Hematopoietic multipotent progenitor cell treated with erythropoietin and hydrocortisone succinate and interleukin-3 and kit ligand, for 4 days (in vitro differentiated cells): Measurements from ENCODE around the gene LILRA5.
"Not testable (repeated sequence)": the region's sequence is repeated elsewhere in the genome, so short reads cannot be mapped to it uniquely, and the experiment has no call there.

Experiments used
- DNase-seq: peaks from one replicate; pipeline ENCODE4 v3.0.0-alpha.2; 2015

The LILRA5 gene

GRCh38 chr19:54333586-54334298 is 20.8 kb upstream of the LILRA5 start:
- DNase-seq: no peak

- no peak for DNase-seq
These were observed 19.2 kb upstream of the LILRA5 start for GRCh38 chr19:54332149-54332548.

GRCh38 chr19:54331626-54332025 is 18.7 kb upstream of the LILRA5 start:
- no peak for DNase-seq

GRCh38 chr19:54329476-54330165 is 16.7 kb upstream of the LILRA5 start:
- DNase-seq: no peak

GRCh38 chr19:54328781-54329180 is 15.8 kb upstream of the LILRA5 start:
- DNase-seq: not testable (repeated sequence)

GRCh38 chr19:54325631-54326030 is 12.7 kb upstream of the LILRA5 start:
- DNase-seq: no peak

- DNase-seq: peak; percentile 79
These were observed 12.2 kb upstream of the LILRA5 start for GRCh38 chr19:54325194-54325621.

- no peak for DNase-seq
These were observed 11.1 kb upstream of the LILRA5 start for GRCh38 chr19:54324071-54324470.

GRCh38 chr19:54322934-54323333 is 10.0 kb upstream of the LILRA5 start:
- not testable (repeated sequence) for DNase-seq

- DNase-seq: not testable (repeated sequence)
These were observed 9.3 kb upstream of the LILRA5 start for GRCh38 chr19:54322295-54322694.

GRCh38 chr19:54319892-54320670 is 7.1 kb upstream of the LILRA5 start:
- DNase-seq: no peak

- peak; percentile 57 for DNase-seq
These were observed 6.1 kb upstream of the LILRA5 start for GRCh38 chr19:54319049-54319448.

GRCh38 chr19:54317965-54318240 is 4.9 kb upstream of the LILRA5 start:
- DNase-seq: no peak

- peak; percentile 31 for DNase-seq
These were observed 4.4 kb upstream of the LILRA5 start for GRCh38 chr19:54317108-54317964.

- DNase-seq: peak; percentile 26
These were observed 3.8 kb upstream of the LILRA5 start for GRCh38 chr19:54316746-54317107.

- no peak for DNase-seq
These were observed 3.0 kb upstream of the LILRA5 start for GRCh38 chr19:54315956-54316355.

- no peak for DNase-seq
These were observed 955 bp downstream of the LILRA5 start for GRCh38 chr19:54312011-54312410.

GRCh38 chr19:54311486-54311885 is 1.5 kb downstream of the LILRA5 start:
- no peak for DNase-seq

GRCh38 chr19:54310543-54310942 is 2.4 kb downstream of the LILRA5 start:
- DNase-seq: no peak

- no peak for DNase-seq
These were observed 3.2 kb downstream of the LILRA5 start for GRCh38 chr19:54309811-54310210.

- no peak for DNase-seq
These were observed 5.5 kb downstream of the LILRA5 start for GRCh38 chr19:54307389-54308020.

- no peak for DNase-seq
These were observed 7.8 kb downstream of the LILRA5 start for GRCh38 chr19:54305141-54305540.

GRCh38 chr19:54302257-54302656 is 10.7 kb downstream of the LILRA5 start:
- DNase-seq: peak; percentile 81
